Naive thymus-derived CD4-positive, alpha-beta T cell (primary cell): Measurements from ENCODE around the gene KLF9. TPM values are rescaled to one million over a fixed set of nuclear protein-coding genes. Genes with fewer than 3 reads are reported as not detected.
A peak's percentile ranks its signal among the peaks of the same experiment; 100 is the strongest.
"Not testable (repeated sequence)": the region's sequence is repeated elsewhere in the genome, so short reads cannot be mapped to it uniquely, and the experiment has no call there.

Source experiments
- ATAC-seq: fragments of 150-1000 bp; cut with Tn5 transposase; 2 replicates; pipeline ENCODE4 v1.10.0; 2021; ENCODE audit warnings: mild to moderate bottlenecking, moderate library complexity
- CTCF ChIA-PET: fragments of 350-600 bp; sonication (Branson Sonifier 250); formaldehyde crosslinking; loops from one replicate; lab custom pipeline; 2021; ENCODE audit warnings: antibody characterized with exemption; lab: Charles Lee
- POLR2A ChIA-PET: fragments of 350-600 bp; sonication (Branson Sonifier 250); formaldehyde crosslinking; loops from one replicate; lab custom pipeline; 2021; ENCODE audit warnings: antibody characterized with exemption, inconsistent platforms; lab: Charles Lee
- DNase-seq, 9 donors: peaks; one replicate each; pipeline versions ENCODE4 v3.0.0 to v3.0.0-alpha.2; 2020 to 2022; ENCODE audit warnings: mixed read lengths in 1 of 9
- H3K27ac ChIP-seq: one replicate; pipeline ENCODE4 v1.7.0; 2013; ENCODE audit warnings: mild to moderate bottlenecking, low read depth, low read length, moderate library complexity
- H3K27me3 ChIP-seq, 2 donors: one replicate each; pipeline ENCODE4 v1.7.0; 2013; ENCODE audit warnings: low read length in 2 of 2, mild to moderate bottlenecking in 2 of 2, moderate library complexity in 2 of 2; ENCODE audit not compliant: control insufficient read depth in 2 of 2, insufficient read depth in 2 of 2
- H3K36me3 ChIP-seq, 3 experiments: 1 replicate in 2 of 3; 2 replicates in 1 of 3; pipeline ENCODE4 v1.7.0; 2013; ENCODE audit warnings: low read length in 3 of 3, mild to moderate bottlenecking in 3 of 3, moderate library complexity in 1 of 3; ENCODE audit not compliant: insufficient read depth in 3 of 3, control insufficient read depth in 2 of 3
- H3K4me1 ChIP-seq, 2 donors: one replicate each; pipeline ENCODE4 v1.7.0; 2013; ENCODE audit warnings: low read length in 2 of 2, mild to moderate bottlenecking in 2 of 2, moderate library complexity in 1 of 2; ENCODE audit not compliant: control insufficient read depth in 2 of 2, insufficient read depth in 2 of 2
- H3K4me3 ChIP-seq: 2 replicates; pipeline ENCODE4 v1.7.0; 2013; ENCODE audit warnings: mild to moderate bottlenecking, low read length
- H3K9me3 ChIP-seq, 3 experiments: 1 replicate in 2 of 3; 2 replicates in 1 of 3; pipeline ENCODE4 v1.7.0; 2013; ENCODE audit warnings: low read length in 3 of 3; ENCODE audit not compliant: control insufficient read depth in 2 of 3
- H3K27ac Mint-ChIP-seq, 9 donors: one replicate each; pipeline ENCODE4 v1.8.0; 2020 to 2022; ENCODE audit warnings: mixed read lengths in 9 of 9, mild to moderate bottlenecking in 8 of 9, moderate library complexity in 5 of 9, inconsistent platforms in 2 of 9
- H3K27me3 Mint-ChIP-seq, 5 donors: one replicate each; pipeline ENCODE4 v1.8.0; 2021 to 2022; ENCODE audit warnings: mixed read lengths in 5 of 5, mild to moderate bottlenecking in 1 of 5
- H3K36me3 Mint-ChIP-seq, 5 donors: one replicate each; pipeline ENCODE4 v1.8.0; 2020 to 2022; ENCODE audit warnings: mixed read lengths in 5 of 5, mild to moderate bottlenecking in 3 of 5, inconsistent platforms in 1 of 5
- H3K4me1 Mint-ChIP-seq, 7 donors: one replicate each; pipeline ENCODE4 v1.8.0; 2020 to 2022; ENCODE audit warnings: mixed read lengths in 7 of 7, mild to moderate bottlenecking in 3 of 7, inconsistent platforms in 1 of 7
- H3K4me3 Mint-ChIP-seq, 10 donors: one replicate each; pipeline ENCODE4 v1.8.0; 2020 to 2022; ENCODE audit warnings: mild to moderate bottlenecking in 10 of 10, mixed read lengths in 10 of 10, moderate library complexity in 6 of 10, inconsistent platforms in 2 of 10
- H3K9me3 Mint-ChIP-seq, 11 donors: one replicate each; pipeline ENCODE4 v1.8.0; 2020 to 2022; ENCODE audit warnings: mixed read lengths in 11 of 11, mild to moderate bottlenecking in 4 of 11, inconsistent platforms in 1 of 11, moderate library complexity in 1 of 11
- intact Hi-C, 2 donors: fragments of 100-400 bp; cut with micrococcal nuclease; formaldehyde crosslinking; loops; one replicate each; pipeline ENCODE4 v1.15.1; 2023
- polyA plus RNA-seq, 2 donors: library from polyadenylated mRNA; unstranded; fragments of 300-500 nt; fragmentation: Illumina TruSeq; gene quantifications; one replicate each; pipeline ENCODE4 v1.2.3, GENCODE V29; 2021
- total RNA-seq, 6 experiments: library from RNA in 5 of 6; stranded (reverse) in 5 of 6; gene quantifications; 1 replicate in 5 of 6; 2 replicates in 1 of 6; pipeline ENCODE4 v1.2.3 and lab custom pipeline; 2021 to 2026

Gene KLF9
- total and polyA plus RNA-seq, 7 experiments from 2014 or later, result 2.3 to 96.7 (median 23.3) TPM

DNA sequence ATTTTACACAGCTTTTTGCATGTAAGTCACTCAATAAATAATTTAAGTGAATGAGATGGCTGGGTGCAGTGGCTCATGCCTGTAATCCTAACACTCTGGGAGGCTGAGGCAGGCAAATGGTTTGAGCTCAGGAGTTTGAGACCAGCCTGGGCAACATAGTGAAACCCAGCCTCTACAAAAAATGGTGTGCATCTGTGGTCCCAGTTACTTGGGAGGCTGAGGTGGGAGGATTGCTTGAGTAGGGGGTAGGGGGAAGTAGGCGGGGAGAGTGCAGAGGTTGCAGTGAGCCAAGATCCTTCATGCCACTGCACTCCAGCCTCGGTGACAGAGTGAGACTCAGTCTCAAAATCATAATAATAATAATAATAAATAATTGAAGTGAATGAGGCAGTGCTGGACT is 10.2 kb downstream of the KLF9 start:
- no peaks in the 10 kb centered on the region for H3K27me3 ChIP-seq
- H3K27ac ChIP-seq, result no peak overlapping the region
- peaks cover 35 to 66% of the 10 kb centered on the region in 2 donors for H3K4me1 ChIP-seq
- Mint-ChIP-seq H3K27me3 (no peaks in the 10 kb centered on the region), H3K9me3 (no peaks in the 10 kb centered on the region), H3K27ac (peak overlapping the region in 8 of 9 donors; percentile 59 to 86 (median 74)), H3K36me3 (peaks cover 0 to 3% (median 0%) of the 10 kb centered on the region in 5 donors), H3K4me3 (peak overlapping the region in 4 of 10 donors; percentile 27 to 53 (median 34)), H3K4me1 (peaks cover 63 to 87% (median 82%) of the 10 kb centered on the region in 7 donors)
- DNase-seq, result no peak
- ChIA-PET CTCF (interaction anchor here (0.5 to 2.2 kb wide), 5 partner anchors 13 to 177 kb away, joined by 3 to 8 read pairs (median 4); no protein-coding TSS in a partner anchor), POLR2A (interaction anchor here (0.8 to 10.3 kb wide), 3 partner anchors 8 to 15 kb away, joined by 3 to 138 read pairs (median 9); partner anchors contain the start of gene KLF9)
- no peak for ATAC-seq
- no peaks in the 10 kb centered on the region for H3K36me3 ChIP-seq
- no peaks in the 10 kb centered on the region for H3K9me3 ChIP-seq
- H3K4me3 ChIP-seq, result no peak overlapping the region
- intact Hi-C loops, result no loop called here

DNA sequence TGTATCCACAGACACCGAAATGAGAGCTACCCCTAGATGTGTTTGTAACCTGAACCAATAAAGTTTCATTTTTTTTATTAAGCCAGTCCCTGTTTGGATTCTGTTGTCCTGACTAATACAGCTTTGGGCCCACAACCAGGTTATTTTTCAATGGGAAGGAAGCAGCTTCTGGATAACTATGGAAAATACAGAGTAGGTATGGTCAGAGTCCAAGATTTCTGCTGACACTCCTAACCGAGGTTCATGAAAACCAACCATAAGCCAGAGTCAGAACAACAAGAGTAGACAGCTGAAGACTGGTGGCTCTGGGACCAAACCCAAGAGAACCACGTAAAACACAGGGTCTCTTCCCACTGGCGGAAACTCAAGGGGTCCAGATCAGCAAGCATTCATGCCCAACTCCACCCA is 10.8 kb downstream of the KLF9 start:
- POLR2A ChIA-PET, result interaction anchor here (1.6 to 10.3 kb wide), 3 partner anchors 8 to 16 kb away, joined by 9 to 138 read pairs (median 61); partner anchors contain the start of gene KLF9

DNA sequence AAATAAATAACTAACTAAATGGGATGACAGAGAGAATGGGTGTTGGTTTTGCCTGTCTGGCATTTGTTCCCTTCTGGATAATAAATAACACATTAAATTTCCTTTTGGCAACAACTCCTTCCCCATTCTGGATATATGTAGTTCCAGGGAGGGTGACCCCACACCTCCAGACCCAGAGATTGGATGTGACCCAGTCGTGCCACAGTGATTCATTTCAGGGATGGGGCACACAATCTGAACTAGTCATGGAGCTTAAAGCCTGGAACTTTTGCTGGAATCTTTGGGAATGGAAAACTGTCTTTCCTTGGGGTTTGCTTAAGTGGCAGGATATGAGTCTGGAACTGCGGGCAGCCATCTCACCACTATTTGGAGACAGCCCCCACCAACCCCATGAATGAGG is 11.3 kb downstream of the KLF9 start:
- H3K27me3 ChIP-seq, result no peaks in the 10 kb centered on the region
- intact Hi-C loops, result loop anchor here in 1 of 2 donors (1.0 kb wide), 1 partner anchor 12 kb away; no protein-coding TSS in a partner anchor
- Mint-ChIP-seq H3K4me3 (peak overlapping the region in 3 of 10 donors; percentile 25 to 63 (median 34)), H3K27me3 (no peaks in the 10 kb centered on the region), H3K9me3 (no peaks in the 10 kb centered on the region), H3K4me1 (peaks cover 71 to 90% (median 83%) of the 10 kb centered on the region in 7 donors), H3K36me3 (peaks cover 0 to 4% (median 0%) of the 10 kb centered on the region in 5 donors), H3K27ac (peak overlapping the region in 6 of 9 donors; percentile 49 to 82 (median 72))
- DNase-seq, result no peak
- POLR2A ChIA-PET, result interaction anchor here (1.6 to 10.3 kb wide), 3 partner anchors 8 to 16 kb away, joined by 9 to 138 read pairs (median 61); partner anchors contain the start of gene KLF9
- H3K9me3 ChIP-seq, result no peaks in the 10 kb centered on the region
- peaks cover 46 to 71% of the 10 kb centered on the region in 2 donors for H3K4me1 ChIP-seq
- no peak overlapping the region for H3K4me3 ChIP-seq
- ATAC-seq, result no peak
- H3K36me3 ChIP-seq, result no peaks in the 10 kb centered on the region
- CTCF ChIA-PET, result no interaction called here
- no peak overlapping the region for H3K27ac ChIP-seq

More for the DNA sequence above, 10.8 kb downstream of the KLF9 start:
- Histone ChIP-seq H3K27ac (no peak overlapping the region), H3K27me3 (no peaks in the 10 kb centered on the region), H3K4me3 (no peak overlapping the region), H3K4me1 (peaks cover 42 to 71% of the 10 kb centered on the region in 2 donors), H3K9me3 (no peaks in the 10 kb centered on the region), H3K36me3 (no peaks in the 10 kb centered on the region)
- Mint-ChIP-seq H3K9me3 (no peaks in the 10 kb centered on the region), H3K4me1 (peaks cover 70 to 90% (median 84%) of the 10 kb centered on the region in 7 donors), H3K4me3 (peak overlapping the region in 3 of 10 donors; percentile 25 to 34 (median 31)), H3K36me3 (peaks cover 0 to 3% (median 0%) of the 10 kb centered on the region in 5 donors), H3K27ac (peak overlapping the region in 8 of 9 donors; percentile 42 to 82 (median 72)), H3K27me3 (no peaks in the 10 kb centered on the region)
- ATAC-seq (no peak), DNase-seq (no peak)
- intact Hi-C loops, result loop anchor here in 1 of 2 donors (1.0 kb wide), 1 partner anchor 12 kb away; no protein-coding TSS in a partner anchor
- CTCF ChIA-PET, result interaction anchor here (0.7 to 2.2 kb wide), 2 partner anchors 13 to 84 kb away, joined by 3 to 8 read pairs; no protein-coding TSS in a partner anchor

- POLR2A ChIA-PET, result interaction anchor here (0.7 to 10.3 kb wide), 6 partner anchors 9 to 160 kb away, joined by 3 to 138 read pairs (median 8); partner anchors contain the start of gene KLF9
- Mint-ChIP-seq H3K4me3 (peak overlapping the region in 3 of 10 donors; percentile 8 to 35 (median 15)), H3K27me3 (no peaks in the 10 kb centered on the region), H3K4me1 (peaks cover 70 to 90% (median 84%) of the 10 kb centered on the region in 7 donors), H3K9me3 (no peaks in the 10 kb centered on the region), H3K36me3 (peaks cover 0 to 1% (median 0%) of the 10 kb centered on the region in 5 donors), H3K27ac (peak overlapping the region in 5 of 9 donors; percentile 29 to 76 (median 49))
- ATAC-seq (no peak), DNase-seq (no peak)
- Histone ChIP-seq H3K27ac (no peak overlapping the region), H3K4me1 (peaks cover 51 to 71% of the 10 kb centered on the region in 2 donors), H3K4me3 (no peak overlapping the region), H3K9me3 (no peaks in the 10 kb centered on the region), H3K27me3 (no peaks in the 10 kb centered on the region), H3K36me3 (no peaks in the 10 kb centered on the region)
- intact Hi-C loops, result loop anchor here in 1 of 2 donors (1.0 kb wide), 1 partner anchor 8 kb away; no protein-coding TSS in a partner anchor
- CTCF ChIA-PET, result interaction anchor here (0.6 to 1.5 kb wide), 4 partner anchors 10 to 200 kb away, joined by 3 read pairs; no protein-coding TSS in a partner anchor
Measured at GRCh38 chr9:70402213-70402612, 12.2 kb downstream of the KLF9 start.

- H3K9me3 Mint-ChIP-seq, H3K27me3 ChIP-seq, H3K4me3 Mint-ChIP-seq, H3K27ac ChIP-seq, ATAC-seq, H3K27me3 Mint-ChIP-seq, H3K9me3 ChIP-seq, intact Hi-C loops, H3K36me3 Mint-ChIP-seq, DNase-seq, H3K36me3 ChIP-seq, H3K4me3 ChIP-seq: not testable (repeated sequence)
- Mint-ChIP-seq H3K4me1 (peaks cover 61 to 87% (median 82%) of the 10 kb centered on the region in 7 donors), H3K27ac (peak overlapping the region in 4 of 9 donors; percentile 52 to 85 (median 80))
- POLR2A ChIA-PET, result interaction anchor here (0.6 to 10.3 kb wide), 4 partner anchors 8 to 18 kb away, joined by 3 to 138 read pairs (median 34); partner anchors contain the start of gene KLF9
- CTCF ChIA-PET, result interaction anchor here (0.7 to 1.5 kb wide), 2 partner anchors 78 to 201 kb away, joined by 3 read pairs; no protein-coding TSS in a partner anchor
- H3K4me1 ChIP-seq, result peaks cover 47 to 69% of the 10 kb centered on the region in 2 donors
Measured at GRCh38 chr9:70401241-70401640, 13.2 kb downstream of the KLF9 start.

DNA sequence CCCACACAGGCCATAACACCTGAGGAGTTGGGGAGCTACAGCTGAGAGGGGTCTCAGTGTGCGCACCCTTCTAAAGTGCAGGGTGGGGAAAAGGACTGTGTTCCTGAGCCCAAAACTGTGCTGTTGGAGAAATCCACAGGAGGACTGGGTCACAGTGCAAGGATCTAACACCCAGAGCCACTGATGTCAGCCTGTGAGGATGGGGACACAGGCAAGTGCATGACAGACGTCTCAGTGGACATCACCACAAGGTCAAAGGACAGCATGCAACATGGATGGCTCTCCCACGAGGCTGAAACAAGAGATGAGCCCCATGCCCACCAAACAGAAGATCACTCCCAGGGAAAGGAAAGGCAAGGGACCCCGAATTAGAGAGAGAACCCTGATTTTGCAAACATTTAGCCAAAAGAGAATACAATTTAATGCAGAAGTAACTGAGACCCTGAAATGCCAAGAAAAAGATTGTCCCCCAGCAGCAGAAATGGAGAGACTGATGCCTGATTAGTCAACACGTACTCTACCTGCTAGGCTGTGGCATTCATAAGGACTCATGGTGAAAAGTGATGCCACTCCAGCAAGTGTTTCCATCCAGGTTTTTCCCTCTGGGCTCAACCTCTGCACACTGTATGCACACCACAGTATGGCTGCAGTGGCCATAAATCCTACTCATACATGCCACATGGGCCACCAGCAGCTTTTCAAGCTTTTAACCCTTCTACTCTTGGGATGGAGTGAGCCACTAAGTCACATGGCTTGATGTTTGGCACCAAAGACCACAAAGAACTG is 14.2 kb downstream of the KLF9 start:
- Mint-ChIP-seq H3K36me3 (peaks cover 0 to 1% (median 0%) of the 10 kb centered on the region in 5 donors), H3K4me1 (peaks cover 53 to 86% (median 76%) of the 10 kb centered on the region in 7 donors), H3K27me3 (no peaks in the 10 kb centered on the region), H3K4me3 (peak overlapping the region in 7 of 10 donors; percentile 9 to 69 (median 35)), H3K9me3 (no peaks in the 10 kb centered on the region), H3K27ac (peak overlapping the region; percentile 26 to 90 (median 81))
- peak overlapping the region; percentile 50 for H3K27ac ChIP-seq
- H3K27me3 ChIP-seq, result no peaks in the 10 kb centered on the region
- H3K4me3 ChIP-seq, result no peak overlapping the region
- no peaks in the 10 kb centered on the region for H3K36me3 ChIP-seq
- POLR2A ChIA-PET, result interaction anchor here (0.9 to 6.0 kb wide), 4 partner anchors 8 to 17 kb away, joined by 3 to 61 read pairs (median 15); no protein-coding TSS in a partner anchor
- no peaks in the 10 kb centered on the region for H3K9me3 ChIP-seq
- peaks cover 40 to 63% of the 10 kb centered on the region in 2 donors for H3K4me1 ChIP-seq
- CTCF ChIA-PET, result interaction anchor here (2.0 kb wide), 1 partner anchor 10 kb away, joined by 6 read pairs; no protein-coding TSS in a partner anchor
- ATAC-seq (no peak), DNase-seq (no peak)
- intact Hi-C loops, result no loop called here
